ENCODE data around the gene TTLL1.

DNA sequence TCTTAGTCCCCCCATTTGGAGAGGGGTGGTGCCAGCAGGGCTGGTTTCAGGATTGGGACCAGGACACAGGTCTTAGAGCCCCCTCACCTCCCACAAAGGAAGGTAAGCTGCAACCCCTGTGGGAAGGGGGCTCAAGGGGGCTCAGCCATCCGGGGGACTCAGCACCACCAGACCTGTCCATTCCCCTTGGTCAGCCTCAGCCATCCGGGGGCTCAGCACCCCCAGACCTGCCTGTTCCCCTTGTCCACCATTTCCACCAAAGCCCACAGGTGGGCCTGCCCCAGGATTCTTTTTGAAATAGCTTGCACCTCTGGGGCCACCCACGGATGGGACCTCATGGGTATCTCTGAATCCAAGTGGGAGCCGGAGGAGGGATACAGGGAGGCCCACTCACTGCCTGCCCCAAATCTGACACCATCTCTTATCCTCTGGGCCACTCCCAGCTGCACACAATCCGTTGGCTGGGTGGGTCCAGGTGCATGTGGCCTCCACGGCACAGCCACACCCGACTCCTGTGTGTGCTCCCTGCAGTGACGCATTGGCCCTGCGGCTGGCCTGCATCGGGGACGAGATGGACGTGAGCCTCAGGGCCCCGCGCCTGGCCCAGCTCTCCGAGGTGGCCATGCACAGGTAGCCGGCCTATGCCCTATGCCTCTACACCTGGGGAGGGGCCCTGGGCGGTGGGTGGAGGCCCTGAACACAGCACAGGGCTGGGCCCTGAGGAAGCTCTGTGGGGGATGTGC lies 38.1 kb upstream of the TTLL1 start:
- TF ChIP-seq, protein P1, sequence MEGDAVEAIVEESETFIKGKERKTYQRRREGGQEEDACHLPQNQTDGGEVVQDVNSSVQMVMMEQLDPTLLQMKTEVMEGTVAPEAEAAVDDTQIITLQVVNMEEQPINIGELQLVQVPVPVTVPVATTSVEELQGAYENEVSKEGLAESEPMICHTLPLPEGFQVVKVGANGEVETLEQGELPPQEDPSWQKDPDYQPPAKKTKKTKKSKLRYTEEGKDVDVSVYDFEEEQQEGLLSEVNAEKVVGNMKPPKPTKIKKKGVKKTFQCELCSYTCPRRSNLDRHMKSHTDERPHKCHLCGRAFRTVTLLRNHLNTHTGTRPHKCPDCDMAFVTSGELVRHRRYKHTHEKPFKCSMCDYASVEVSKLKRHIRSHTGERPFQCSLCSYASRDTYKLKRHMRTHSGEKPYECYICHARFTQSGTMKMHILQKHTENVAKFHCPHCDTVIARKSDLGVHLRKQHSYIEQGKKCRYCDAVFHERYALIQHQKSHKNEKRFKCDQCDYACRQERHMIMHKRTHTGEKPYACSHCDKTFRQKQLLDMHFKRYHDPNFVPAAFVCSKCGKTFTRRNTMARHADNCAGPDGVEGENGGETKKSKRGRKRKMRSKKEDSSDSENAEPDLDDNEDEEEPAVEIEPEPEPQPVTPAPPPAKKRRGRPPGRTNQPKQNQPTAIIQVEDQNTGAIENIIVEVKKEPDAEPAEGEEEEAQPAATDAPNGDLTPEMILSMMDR (IDR thresholded peaks at IDR 0.05; ENCODE audit: low read length): no peak
- no peak for TF ChIP-seq EZH2 (IDR thresholded peaks at IDR 0.05; ENCODE audit: borderline replicate concordance, low read length)

Measured in OCI-LY1 (cell line).